ENCODE data around the gene CHST8. TPM values are rescaled to one million over a fixed set of nuclear protein-coding genes. Genes with fewer than 3 reads are reported as not detected.
"Not testable (repeated sequence)": the region's sequence is repeated elsewhere in the genome, so short reads cannot be mapped to it uniquely, and the experiment has no call there.

Gene CHST8
- total RNA-seq, 1 donor from 2014 or later: not detected

GRCh38 chr19:33814181-33815165 is 192.7 kb downstream of the CHST8 start:
- intact Hi-C loops (cut with micrococcal nuclease): no loop called here
- Mint-ChIP-seq H3K36me3 (ENCODE audit: low read depth) (no peaks in the 10 kb centered on the region), H3K27me3 (ENCODE audit: insufficient read depth) (peaks cover 2% of the 10 kb centered on the region), H3K4me3 (no peak overlapping the region), H3K4me1 (ENCODE audit: low read depth) (peaks cover 4% of the 10 kb centered on the region), H3K9me3 (no peaks in the 10 kb centered on the region), H3K27ac (no peak overlapping the region)
- DNase-seq (ENCODE audit: low spot score): no peak

- no peak for DNase-seq (ENCODE audit: low spot score)
- Mint-ChIP-seq H3K4me1 (ENCODE audit: low read depth) (peaks cover 6% of the 10 kb centered on the region), H3K27ac (no peak overlapping the region), H3K9me3 (no peaks in the 10 kb centered on the region), H3K36me3 (ENCODE audit: low read depth) (no peaks in the 10 kb centered on the region), H3K27me3 (ENCODE audit: insufficient read depth) (peaks cover 2% of the 10 kb centered on the region), H3K4me3 (no peak overlapping the region)
- intact Hi-C loops (cut with micrococcal nuclease): no loop called here
Observed at GRCh38 chr19:33815380-33816340, 193.9 kb downstream of the CHST8 start.

GRCh38 chr19:33818411-33818810 is 196.7 kb downstream of the CHST8 start:
- H3K4me1 Mint-ChIP-seq (ENCODE audit: low read depth): peaks cover 20% of the 10 kb centered on the region
- peak overlapping the region; percentile 19 for H3K4me3 Mint-ChIP-seq
- H3K9me3 Mint-ChIP-seq: no peaks in the 10 kb centered on the region
- no peaks in the 10 kb centered on the region for H3K36me3 Mint-ChIP-seq (ENCODE audit: low read depth)
- peaks cover 6% of the 10 kb centered on the region for H3K27me3 Mint-ChIP-seq (ENCODE audit: insufficient read depth)
- H3K27ac Mint-ChIP-seq: no peak overlapping the region
- no peak for DNase-seq (ENCODE audit: low spot score)
- intact Hi-C loops (cut with micrococcal nuclease): no loop called here

GRCh38 chr19:33819078-33819477 is 197.3 kb downstream of the CHST8 start:
- Mint-ChIP-seq H3K4me1 (ENCODE audit: low read depth) (peaks cover 20% of the 10 kb centered on the region), H3K4me3 (peak overlapping the region; percentile 72), H3K27ac (peak overlapping the region; percentile 59)
- DNase-seq (ENCODE audit: low spot score); intact Hi-C loops (cut with micrococcal nuclease); H3K36me3 Mint-ChIP-seq (ENCODE audit: low read depth); H3K9me3 Mint-ChIP-seq; H3K27me3 Mint-ChIP-seq (ENCODE audit: insufficient read depth): not testable (repeated sequence)

- intact Hi-C loops (cut with micrococcal nuclease): no loop called here
- no peak for DNase-seq (ENCODE audit: low spot score)
- Mint-ChIP-seq H3K9me3 (no peaks in the 10 kb centered on the region), H3K27ac (peak overlapping the region; percentile 59), H3K4me3 (peak overlapping the region; percentile 72), H3K27me3 (ENCODE audit: insufficient read depth) (peaks cover 6% of the 10 kb centered on the region), H3K4me1 (ENCODE audit: low read depth) (peaks cover 20% of the 10 kb centered on the region), H3K36me3 (ENCODE audit: low read depth) (no peaks in the 10 kb centered on the region)
Observed at GRCh38 chr19:33819506-33819879, 197.7 kb downstream of the CHST8 start.

GRCh38 chr19:33819880-33820781 is 198.4 kb downstream of the CHST8 start:
- peak overlapping the region; percentile 79 for H3K27ac Mint-ChIP-seq
- H3K27me3 Mint-ChIP-seq (ENCODE audit: insufficient read depth): peaks cover 4% of the 10 kb centered on the region
- no peaks in the 10 kb centered on the region for H3K36me3 Mint-ChIP-seq (ENCODE audit: low read depth)
- intact Hi-C loops (cut with micrococcal nuclease): loop anchor here (1.0 to 5.0 kb wide), 2 partner anchors 25 to 38 kb away; no protein-coding TSS in a partner anchor
- H3K4me3 Mint-ChIP-seq: peak overlapping the region; percentile 80
- H3K9me3 Mint-ChIP-seq: no peaks in the 10 kb centered on the region
- DNase-seq (ENCODE audit: low spot score): peak; percentile 62
- peaks cover 20% of the 10 kb centered on the region for H3K4me1 Mint-ChIP-seq (ENCODE audit: low read depth)

- H3K27me3 Mint-ChIP-seq (ENCODE audit: insufficient read depth): peaks cover 4% of the 10 kb centered on the region
- peak overlapping the region; percentile 51 for H3K4me3 Mint-ChIP-seq
- intact Hi-C loops (cut with micrococcal nuclease): loop anchor here (5.0 kb wide), 1 partner anchor 40 kb away; no protein-coding TSS in a partner anchor
- H3K36me3 Mint-ChIP-seq (ENCODE audit: low read depth): no peaks in the 10 kb centered on the region
- peaks cover 20% of the 10 kb centered on the region for H3K4me1 Mint-ChIP-seq (ENCODE audit: low read depth)
- H3K9me3 Mint-ChIP-seq: no peaks in the 10 kb centered on the region
- no peak overlapping the region for H3K27ac Mint-ChIP-seq
- no peak for DNase-seq (ENCODE audit: low spot score)
Observed at GRCh38 chr19:33821871-33822270, 200.1 kb downstream of the CHST8 start.

Other genes starting within 250 kb of the CHST8 start
- gene CEBPG, start 248.2 kb upstream of the CHST8 start, total RNA-seq: 30.4 and 31.3 TPM in 2 replicates
- 14.0 and 15.0 TPM in 2 replicates for gene PEPD, start 100.2 kb upstream of the CHST8 start, total RNA-seq
- 12.5 and 12.6 TPM in 2 replicates for gene KCTD15, start 174.9 kb downstream of the CHST8 start, total RNA-seq